DMS 273 (cell line): Measurements from ENCODE around the gene TBX10.
"Not testable (repeated sequence)": the region's sequence is repeated elsewhere in the genome, so short reads cannot be mapped to it uniquely, and the experiment has no call there.

Experiments used
- DNase-seq: peaks from one replicate; lab custom pipeline; 2025; ENCODE audit not compliant: unreplicated experiment; lab: John Stamatoyannopoulos, UW

The TBX10 gene

GRCh38 chr11:67632175-67632981 is 7.2 kb downstream of the TBX10 start:
- no peak for DNase-seq

GRCh38 chr11:67631853-67632174 is 7.7 kb downstream of the TBX10 start:
- no peak for DNase-seq

DNA sequence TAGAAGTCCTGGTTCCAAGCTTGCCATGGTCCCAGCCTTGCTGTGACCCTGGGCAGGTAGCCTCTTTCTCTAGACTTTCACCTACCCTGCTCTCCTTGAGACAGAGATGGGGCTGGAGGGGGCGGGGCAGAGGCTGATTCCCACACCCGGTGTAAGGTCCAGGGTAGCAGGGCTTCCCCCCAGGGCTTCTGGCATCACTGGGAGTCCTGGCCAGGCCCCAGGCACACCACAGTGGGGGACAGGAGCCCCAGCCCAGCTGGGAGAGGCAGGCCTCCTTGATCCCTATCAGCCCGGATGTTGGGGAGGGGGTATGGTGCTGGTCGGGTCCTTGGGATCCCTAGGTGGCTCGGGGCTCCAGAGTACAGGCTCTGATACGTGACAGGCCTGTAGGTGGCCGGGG is 8.2 kb downstream of the TBX10 start:
- no peak for DNase-seq

DNA sequence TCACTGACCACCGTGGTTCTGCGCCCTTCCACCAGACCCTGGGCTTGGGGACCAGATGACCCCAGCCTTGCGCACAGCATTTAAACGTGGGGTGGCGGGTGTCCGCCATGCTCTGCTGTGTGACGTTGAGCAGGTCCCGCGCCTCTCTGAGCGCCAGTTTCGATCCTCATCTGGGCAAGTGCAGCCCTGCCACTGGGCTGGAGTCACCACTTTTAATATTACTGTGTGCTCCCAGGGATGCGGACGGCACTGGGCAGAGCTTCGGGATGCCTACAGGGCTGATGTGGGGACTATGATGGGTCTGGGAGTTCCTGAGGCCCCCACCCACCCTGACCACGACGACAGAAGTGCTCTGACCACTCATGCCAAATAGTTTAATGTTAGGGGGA is 8.6 kb downstream of the TBX10 start:
- DNase-seq, result no peak

DNA sequence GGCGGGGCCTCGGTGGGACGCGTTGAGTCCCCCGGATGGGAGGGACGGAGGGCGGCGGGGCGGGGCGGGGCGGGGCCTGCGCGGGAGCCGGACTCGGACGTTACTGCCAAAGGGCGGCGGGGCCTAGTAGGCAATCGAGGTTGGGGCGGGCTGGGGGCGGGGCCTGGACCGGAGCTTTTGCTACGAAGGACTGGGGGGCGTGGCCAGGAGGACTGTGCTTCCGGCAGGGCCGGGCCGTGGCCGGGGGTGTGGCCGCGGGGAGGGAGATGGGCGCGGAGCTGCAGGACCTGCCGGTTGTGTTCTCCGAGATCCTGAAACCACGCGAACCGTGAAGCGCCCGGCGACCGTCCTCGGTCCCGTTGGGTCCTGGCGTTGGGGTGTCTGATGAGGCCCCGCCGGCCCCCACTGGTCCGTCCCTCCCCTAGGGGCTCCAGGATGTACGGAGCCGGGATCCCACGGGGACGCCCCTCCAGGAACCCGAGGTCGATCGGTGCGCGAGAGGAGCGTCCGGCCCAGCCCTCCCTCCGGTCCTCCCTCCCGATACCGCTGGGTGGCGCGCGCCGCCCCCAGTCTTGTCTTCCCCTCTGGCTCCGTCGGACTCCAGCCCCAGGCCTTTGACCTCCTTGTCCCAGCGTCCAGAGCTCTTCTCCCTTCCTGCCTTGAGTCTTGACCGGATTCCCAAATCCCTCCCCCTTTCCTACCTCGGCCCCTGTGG is 9.2 kb downstream of the TBX10 start:
- DNase-seq, result peak; percentile 96

GRCh38 chr11:67629386-67630227 is 10.0 kb downstream of the TBX10 start, which contains the start of gene NUDT8:
NUDT8 (minus strand) TSS chr11:67629937; CDS start chr11:67629911, 26 bp downstream.
- peak; percentile 90 for DNase-seq

DNA sequence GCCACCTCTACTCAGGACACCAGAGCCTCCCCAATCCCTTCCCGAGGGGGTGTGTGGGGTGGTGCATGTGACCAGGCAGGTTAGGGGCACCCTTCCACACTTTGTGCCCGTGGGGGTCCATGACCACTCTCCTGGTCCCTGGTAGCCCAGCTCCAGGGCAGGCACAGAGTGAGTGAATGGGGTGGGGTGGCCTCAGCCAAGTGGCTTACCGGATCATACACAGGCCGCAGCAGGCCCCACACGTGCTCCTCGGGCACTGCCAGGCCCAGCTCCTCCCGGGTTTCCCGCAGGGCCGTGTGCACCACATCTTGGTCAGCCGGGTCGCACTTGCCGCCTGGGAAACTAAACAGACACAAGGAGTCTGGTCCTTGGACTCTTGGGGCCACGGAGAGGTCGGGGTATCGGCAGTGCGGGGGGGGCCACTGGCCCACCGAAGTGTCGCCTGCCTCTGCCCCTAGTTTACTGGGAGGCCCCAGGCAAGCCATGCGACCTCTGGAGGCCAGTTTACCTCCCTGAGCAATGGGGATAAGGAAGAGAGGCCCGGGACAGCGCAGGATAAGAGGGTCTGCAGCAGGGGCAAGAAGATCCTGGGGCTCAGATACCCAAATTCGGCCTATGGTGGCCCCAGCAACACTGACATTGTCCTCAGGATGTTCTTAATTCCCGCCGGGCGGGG is 10.7 kb downstream of the TBX10 start:
- DNase-seq, result no peak

DNA sequence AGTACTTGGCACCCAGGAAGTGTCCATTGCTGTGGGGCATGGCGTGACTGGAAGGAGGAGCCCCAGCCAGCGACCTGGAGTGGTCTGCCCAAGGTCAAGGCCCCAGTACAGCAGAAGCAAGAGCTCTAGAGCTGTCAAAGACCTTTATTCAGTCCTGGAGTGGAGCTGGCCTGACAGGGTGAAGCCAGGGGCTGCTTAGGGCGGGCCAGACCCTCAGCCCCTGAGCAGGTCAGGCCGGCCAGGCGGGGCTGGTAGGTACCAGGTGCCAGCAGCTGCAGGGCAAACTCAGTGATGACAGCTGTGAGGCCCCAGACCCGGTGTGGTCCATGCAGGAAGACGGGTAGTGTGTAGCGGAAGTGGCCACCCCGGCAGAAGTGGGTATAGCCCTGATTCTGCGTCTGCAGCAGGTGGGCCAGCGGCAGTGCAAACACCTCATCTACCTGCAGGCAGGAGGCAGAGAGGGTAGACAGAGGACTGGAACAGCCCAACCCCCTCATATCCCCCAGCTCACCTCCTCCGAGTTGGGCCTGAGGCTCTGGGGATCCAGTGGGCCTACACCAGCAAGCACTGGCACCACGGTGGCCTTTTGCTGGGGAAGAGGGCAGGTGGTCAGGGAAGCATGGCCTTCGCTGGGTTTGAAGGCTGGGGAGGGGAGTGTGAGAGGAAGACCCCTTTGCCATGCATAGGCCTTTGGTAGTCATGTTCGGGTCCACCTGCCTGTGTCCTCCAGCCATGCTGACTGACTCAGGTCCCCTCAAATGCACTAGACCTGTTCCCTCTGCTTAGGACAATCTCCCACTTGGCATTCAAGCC is 11.5 kb downstream of the TBX10 start:
- DNase-seq, result no peak

DNA sequence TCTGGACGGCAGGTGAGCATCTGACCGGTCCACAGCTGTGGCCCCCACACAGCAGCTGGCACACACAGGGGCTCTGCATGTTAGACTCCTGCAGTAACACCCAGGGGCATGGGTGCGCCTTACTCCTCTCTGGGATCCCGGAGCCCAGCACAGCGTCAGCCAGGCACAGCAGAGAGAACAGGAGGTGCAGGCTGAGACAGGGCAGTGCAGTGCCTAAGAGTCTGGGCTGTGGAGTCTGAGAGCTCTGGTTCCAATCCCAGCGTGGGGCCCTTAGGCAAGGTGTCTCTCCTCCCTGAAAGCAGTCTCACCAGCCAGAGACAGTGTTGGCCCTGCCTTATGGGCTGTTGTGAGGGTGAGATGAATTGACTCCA is 12.1 kb downstream of the TBX10 start:
- DNase-seq, result no peak

GRCh38 chr11:67626970-67627369 is 12.6 kb downstream of the TBX10 start:
- no peak for DNase-seq

- not testable (repeated sequence) for DNase-seq
Measured at GRCh38 chr11:67626131-67626833, 13.3 kb downstream of the TBX10 start.

DNA sequence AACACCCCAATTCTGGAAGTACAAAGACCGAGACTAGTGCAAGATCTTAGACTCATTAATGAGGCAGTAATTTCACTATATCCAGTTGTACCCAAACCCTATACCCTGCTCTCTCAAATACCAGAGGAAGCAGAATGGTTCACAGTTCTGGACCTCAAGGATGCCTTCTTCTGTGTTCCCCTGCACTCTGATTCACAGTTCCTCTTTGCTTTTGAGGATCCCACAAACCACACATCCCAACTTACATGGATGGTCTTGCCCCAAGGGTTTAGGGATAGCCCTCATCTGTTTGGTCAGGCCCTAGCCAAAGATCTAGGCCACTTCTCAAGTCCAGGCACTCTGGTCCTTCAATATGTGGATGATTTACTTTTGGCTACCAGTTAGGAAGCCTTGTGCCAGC is 15.8 kb downstream of the TBX10 start:
- DNase-seq, result not testable (repeated sequence)

- DNase-seq, result not testable (repeated sequence)
Measured at GRCh38 chr11:67622905-67623304, 16.7 kb downstream of the TBX10 start.

DNA sequence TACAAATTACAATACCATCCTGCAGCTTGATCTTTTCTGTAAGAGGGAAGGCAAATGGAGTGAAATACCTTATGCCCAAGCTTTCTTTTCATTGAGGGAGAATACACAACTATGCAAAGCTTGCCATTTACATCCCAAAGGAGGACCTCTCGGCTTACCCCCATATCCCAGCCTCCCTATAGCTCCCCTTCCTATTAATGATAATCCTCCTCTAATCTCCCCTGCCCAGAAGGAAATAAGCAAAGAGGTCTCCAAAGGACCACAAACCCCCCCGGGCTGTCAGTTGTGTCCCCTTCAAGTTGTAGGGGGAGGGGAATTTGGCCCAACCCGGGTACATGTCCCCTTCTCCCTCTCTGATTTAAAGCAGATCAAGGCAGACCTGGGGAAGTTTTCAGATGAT is 17.6 kb downstream of the TBX10 start:
- DNase-seq, result not testable (repeated sequence)

DNA sequence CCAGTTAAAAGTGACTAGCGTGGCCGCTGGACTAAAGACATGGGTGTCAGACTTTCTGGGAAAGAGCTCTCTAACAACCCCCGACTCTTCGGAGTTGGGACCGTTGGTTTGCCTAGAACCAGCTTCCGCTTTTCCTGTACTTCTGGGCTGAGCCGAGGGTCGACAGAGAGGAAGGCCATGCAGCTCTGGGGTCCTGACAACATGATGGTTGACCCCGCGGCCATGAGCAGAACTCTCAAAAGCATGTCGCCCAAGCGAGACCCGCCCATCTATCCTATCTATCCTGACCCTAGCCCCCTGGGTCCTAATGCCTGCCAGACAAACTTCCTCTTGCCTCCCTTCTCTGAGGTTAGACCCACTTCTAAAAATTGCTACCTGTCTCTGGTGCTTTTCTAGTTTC is 18.9 kb downstream of the TBX10 start:
- peak; percentile 12 for DNase-seq

GRCh38 chr11:67619683-67620618 is 19.6 kb downstream of the TBX10 start:
- DNase-seq, result not testable (repeated sequence)

- not testable (repeated sequence) for DNase-seq
Measured at GRCh38 chr11:67618901-67619659, 20.5 kb downstream of the TBX10 start.
